NCI-H2227 (cell line): ENCODE measurements around the gene RAF1.
"Not testable (repeated sequence)": the region's sequence is repeated elsewhere in the genome, so short reads cannot be mapped to it uniquely, and the experiment has no call there.

ENCODE experiments used
- DNase-seq: peaks from one replicate; lab custom pipeline; 2025; ENCODE audit not compliant: unreplicated experiment; lab: John Stamatoyannopoulos, UW

Gene RAF1

DNA sequence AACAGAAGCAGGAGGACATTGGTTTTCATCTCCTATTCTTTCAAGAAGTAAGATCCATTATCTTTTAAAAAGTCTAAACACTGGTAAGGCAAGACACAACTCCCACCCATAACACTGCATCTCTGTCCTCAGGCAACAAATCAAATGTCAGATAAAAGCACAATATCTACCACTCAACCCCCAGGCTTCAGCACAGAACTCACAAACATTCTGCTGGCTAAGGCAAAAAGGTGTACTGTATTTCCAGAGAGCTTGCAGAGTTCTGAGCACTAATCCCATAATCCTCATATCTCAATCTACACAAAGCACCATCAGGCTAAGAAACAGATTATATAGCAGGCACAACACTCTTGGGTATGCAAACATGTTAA, 20.9 kb downstream of the RAF1 start:
- no peak for DNase-seq

DNA sequence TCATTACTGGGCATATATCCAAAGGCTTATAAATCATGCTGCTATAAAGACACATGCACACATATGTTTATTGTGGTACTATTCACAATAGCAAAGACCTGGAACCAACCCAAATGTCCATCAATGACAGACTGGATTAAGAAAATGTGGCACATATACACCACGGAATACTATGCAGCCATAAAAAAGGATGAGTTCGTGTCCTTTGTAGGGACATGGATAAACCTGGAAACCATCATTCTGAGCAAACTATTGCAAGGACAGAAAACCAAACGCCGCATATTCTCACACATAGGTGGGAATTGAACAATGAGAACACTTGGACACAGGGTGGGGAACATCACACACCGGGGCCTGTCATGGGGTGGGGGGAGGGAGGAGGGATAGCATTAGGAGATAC, 23.1 kb downstream of the RAF1 start:
- DNase-seq = not testable (repeated sequence)

DNA sequence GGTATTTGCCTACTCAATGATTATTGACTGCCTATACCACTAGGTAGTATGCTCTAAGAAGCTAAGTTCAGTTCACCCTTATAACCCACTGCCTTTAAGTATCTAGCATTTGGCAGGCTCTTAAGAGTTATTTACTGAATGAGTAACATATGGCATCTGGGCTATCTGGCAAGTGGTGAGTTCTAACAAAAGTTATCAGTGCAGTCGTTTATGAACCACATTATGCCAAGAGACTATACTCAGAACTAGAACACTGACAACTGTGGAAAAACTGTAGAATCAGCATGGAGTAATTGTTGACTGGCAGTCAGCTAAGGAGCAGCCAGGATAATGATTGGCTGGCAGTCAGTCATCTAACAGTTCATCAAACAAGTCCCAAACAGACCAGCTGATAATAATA, 25.8 kb downstream of the RAF1 start:
- DNase-seq = no peak

DNA sequence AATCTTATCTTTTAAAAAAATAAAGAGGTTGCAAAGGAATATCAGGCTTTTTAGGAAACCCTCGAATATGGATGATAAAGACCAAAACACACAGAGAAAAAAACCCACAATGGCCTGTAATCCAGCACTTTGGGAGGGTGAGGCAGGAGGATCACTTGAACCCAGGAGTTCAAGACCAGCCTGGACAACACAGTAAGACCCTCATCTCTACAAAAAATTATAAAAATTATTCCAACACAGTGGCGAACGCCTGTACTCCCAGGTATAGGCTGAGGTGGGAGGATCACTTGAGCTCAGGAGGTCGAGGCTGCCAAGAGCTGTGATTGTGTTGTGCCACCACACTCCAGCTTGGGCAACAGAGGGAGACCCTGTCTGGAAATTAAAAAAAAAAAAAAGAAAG, 30.8 kb downstream of the RAF1 start:
- no peak for DNase-seq

DNA sequence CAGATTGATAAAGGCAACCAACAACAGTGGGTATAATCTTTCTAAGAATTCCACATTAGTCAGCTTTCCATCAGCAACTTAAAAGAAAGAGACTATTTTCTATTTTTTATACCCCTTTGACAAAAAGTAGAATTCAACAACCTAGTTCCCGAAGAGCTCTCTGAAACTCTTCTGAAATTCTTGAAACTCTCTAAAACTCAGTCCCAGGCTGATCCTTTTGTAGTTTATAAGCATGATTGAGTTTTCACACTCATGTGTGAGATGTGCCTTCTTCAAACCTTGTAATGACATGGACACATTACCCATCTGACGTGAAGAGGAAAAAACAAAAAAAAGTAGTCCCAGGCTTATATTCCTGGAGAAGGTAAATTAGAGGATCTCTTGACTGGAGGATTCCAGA, 31.4 kb downstream of the RAF1 start:
- no peak for DNase-seq

DNA sequence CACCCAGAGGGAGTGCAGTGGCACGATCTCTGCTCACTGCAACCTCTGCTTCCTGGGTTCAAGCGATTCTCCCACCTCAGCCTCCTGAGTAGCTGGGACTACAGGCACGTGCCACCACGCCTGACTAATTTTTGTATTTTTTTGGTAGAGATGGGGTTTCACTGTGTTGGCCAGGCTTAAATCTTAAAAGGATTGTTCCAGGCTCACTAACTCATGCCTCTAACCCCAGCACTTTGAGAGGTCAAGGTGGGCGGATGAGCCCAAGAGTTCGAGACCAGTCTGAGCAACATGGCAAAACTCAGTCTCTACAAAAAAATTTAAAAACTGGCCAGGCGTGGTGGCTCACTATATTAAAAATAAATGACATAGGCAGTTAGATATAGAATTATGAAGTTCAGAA, 33.1 kb downstream of the RAF1 start:
- DNase-seq = not testable (repeated sequence)

DNA sequence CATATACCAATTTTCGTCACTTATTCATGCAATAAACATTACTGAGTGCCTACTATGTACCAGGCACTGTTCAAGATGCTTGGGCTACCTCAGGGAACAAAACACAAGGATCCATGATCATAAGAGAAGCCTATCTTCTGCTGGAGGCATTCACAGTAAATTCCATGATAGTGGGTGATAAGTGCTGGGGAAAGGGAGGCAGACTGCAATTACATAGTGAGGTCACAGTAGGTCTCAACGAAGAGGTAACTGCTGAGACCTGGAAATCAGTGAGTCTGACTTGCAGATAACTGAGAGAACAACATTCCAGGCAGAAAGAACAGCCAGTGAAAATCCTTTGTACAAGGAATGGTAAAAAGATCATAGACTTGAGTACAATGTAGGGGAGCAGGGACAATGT, 33.6 kb downstream of the RAF1 start:
- no peak for DNase-seq

DNA sequence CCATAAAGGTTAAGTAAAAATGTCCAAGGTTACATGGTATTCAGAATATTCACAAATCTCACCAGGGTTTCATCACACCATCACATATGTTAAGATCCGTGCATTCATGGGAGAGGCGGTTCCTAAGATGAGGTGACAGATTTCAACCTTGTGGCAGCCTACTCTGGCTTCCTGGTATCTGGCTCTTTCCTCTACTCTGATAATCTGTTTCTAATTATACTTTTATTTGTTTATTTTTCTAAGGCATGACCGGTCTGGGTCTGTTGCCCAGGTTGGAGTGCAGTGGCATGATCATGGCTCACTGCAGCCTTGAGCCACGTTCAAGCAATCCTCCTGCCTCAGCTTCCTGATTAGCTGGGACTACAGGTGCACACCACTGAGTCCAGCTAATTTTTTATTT, 34.4 kb downstream of the RAF1 start:
- DNase-seq = no peak

DNA sequence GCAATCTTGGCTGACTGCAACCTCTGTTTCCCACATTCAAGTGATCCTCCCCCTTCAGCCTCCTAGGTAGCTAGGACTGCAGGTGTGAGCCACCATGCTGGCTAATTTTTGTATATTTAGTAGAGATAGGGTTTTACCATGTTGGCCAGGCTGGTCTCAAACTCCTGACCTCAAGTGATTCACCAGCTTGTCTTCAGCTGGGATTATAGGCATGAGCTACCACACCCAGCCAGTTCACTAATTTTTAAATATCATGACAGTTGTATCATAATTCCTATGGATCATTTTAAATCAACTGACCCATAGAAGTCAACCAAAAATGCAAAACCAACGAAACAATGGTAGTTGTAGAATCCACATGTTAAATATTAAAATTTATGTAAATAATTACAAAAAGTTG, 35.1 kb downstream of the RAF1 start:
- DNase-seq = no peak

DNA sequence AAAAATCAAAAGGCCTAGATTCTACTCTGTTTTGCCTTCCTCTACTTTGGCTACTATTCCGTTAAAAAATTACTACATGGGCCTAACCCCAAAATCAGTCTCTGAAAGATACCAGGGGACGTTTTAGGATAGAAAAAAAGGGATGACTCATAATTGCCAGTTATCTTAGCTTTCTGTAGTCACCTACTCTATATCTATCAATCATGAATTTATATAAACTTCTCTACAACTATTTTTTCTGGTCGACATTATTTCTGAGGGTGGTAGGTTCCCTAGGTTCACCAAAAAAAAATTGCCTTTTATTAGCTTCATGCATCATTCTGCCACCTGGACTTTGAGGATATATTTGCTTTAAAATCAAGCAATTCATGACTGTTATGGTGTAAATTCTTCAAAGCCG, 36.5 kb downstream of the RAF1 start:
- no peak for DNase-seq

DNA sequence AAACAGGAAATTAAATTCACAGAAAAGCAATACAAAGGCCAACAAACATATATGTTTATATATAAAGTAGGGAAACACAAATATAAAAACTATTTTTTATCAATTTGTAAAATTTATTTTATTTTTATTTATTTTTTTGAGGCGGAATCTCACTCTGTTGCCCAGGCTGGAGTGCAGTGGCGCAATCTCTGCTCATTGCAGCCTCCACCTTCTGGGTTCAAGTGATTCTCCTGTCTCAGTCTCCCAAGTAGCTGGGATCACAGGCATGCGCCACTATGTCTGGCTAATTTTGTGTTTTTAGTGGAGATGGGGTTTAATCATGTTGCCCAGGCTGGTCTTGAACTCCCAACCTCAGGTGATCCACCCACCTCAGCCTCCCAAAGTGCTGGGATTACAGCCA, 39.0 kb downstream of the RAF1 start:
- not testable (repeated sequence) for DNase-seq

DNA sequence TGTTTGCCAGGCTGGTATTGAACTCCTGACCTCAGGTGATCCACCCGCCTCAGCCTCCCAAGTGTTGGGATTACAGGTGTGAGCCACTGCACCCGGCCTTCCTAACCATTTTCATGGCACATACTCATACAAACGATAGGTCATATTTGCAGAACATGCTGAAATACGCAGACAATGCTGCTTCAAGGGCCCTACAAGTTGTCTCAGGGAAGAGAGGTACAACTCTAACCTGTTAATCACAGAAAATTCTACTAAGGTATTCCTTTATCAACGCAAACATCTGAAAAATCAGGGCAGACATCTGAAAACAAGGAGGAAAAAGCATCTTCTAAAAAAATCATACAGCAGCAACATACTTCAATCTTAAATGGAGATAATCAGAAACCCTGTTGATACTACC, 39.9 kb downstream of the RAF1 start:
- DNase-seq = no peak

DNA sequence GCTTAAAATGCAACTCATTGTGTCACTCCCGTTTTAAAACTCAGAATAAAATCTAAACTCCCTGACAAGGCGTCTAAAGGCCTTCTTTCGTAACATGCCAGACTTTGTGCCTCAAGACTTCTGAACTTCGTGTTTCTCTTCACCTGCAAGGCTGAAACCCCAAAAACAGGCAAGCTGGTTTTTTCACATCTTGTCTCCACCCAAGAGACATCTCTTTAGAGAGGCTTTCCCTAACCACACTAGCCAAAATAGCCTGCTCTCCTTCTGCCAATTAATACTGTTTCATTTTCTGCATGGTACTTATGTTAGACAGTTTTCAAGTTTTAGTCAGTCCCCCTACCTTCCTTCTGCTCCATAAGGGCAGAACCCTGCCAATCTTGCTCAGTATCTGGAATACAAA, 41.6 kb downstream of the RAF1 start:
- DNase-seq = no peak

DNA sequence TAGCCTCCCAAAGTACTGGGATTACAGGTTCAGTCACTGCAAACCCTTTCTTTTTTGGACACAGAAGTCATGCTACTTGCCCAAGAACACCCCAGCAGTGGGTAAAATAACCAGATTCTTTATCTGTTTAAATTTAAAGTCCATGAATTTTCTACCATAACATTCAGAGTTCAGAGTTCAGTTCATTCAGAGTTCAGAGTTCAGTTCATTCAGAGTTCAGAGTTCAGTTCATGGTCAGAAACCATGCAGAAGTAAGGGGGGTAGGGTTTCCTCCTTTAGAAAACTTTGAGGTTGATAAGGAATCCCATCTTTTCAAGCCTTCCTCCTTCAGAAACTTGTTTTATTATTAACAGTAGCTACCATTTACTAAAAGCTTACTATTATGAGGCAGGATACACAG, 43.2 kb downstream of the RAF1 start:
- no peak for DNase-seq

DNA sequence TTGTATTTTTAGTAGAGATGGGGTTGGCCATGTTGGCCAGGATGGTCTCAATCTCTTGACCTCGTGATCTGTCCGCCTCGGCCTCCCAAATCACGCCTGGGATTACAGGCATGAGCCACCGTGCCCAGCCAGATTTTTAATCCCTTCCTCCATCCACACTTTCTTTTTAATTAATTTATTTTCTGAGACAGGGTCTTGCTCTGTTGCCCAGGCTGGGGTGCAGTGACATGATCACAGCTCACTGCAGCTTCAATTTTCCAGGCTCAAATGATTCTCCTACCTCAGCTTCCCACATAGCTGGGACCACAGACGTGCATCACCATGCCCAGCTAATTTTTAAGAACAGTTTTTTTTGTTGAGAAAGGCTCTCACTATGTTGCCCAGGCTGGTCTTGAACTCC, 43.6 kb downstream of the RAF1 start:
- no peak for DNase-seq

DNA sequence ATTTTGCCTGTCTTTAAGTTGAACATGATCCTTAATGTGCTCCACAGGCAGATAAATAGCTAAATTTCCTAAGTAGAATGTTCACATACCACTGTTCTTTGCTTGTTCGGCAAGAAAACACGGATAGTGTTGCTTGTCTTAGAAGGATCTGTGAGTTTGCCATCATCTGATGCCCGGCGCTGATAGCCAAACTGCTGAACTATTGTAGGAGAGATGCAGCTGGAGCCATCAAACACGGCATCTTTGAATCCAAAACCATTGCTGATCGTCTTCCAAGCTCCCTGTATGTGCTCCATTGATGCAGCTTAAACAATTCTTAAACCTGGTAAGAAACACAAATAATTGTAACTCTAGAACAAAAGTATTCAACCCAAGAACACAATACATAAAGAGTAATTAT, 45.5 kb downstream of the RAF1 start:
- DNase-seq = no peak

DNA sequence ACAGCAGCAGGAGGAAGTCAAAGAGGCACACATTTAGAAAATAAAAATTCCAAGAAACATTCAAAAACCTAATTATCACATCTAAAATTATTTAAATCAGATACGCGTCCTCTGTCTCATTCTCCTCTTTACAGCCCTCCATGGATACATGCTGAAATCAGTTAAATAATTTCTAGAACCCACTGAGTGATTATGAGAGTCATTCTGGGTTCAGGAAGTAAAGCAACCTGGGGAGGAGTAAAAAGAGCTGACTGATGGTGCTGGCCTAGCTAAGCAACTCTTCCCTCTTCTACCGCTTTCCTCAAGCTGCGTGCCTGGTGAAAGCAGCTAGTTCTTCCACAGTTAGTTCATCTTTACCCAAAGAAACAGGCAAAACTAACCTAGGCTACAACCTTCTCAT, 48.7 kb downstream of the RAF1 start:
- no peak for DNase-seq

DNA sequence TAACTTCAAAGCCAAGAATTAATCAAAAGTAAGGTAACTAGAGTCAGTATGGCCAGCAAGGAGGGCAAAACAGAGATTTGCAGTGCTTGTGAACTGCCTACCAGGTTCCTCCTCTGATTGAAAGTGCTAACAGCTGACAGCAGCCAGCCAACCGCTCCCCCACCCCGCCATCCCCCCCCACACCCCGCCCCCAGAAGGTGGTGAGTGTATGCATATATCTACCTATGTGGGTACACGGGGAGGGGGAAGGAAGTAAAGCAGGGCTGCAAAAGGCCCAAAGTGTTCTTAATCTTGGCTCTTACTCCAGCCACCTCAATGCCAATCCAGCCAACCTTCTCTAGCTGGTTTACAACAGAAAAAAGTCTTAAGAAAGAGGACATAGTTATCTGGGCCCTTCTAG, 50.7 kb downstream of the RAF1 start:
- no peak for DNase-seq

DNA sequence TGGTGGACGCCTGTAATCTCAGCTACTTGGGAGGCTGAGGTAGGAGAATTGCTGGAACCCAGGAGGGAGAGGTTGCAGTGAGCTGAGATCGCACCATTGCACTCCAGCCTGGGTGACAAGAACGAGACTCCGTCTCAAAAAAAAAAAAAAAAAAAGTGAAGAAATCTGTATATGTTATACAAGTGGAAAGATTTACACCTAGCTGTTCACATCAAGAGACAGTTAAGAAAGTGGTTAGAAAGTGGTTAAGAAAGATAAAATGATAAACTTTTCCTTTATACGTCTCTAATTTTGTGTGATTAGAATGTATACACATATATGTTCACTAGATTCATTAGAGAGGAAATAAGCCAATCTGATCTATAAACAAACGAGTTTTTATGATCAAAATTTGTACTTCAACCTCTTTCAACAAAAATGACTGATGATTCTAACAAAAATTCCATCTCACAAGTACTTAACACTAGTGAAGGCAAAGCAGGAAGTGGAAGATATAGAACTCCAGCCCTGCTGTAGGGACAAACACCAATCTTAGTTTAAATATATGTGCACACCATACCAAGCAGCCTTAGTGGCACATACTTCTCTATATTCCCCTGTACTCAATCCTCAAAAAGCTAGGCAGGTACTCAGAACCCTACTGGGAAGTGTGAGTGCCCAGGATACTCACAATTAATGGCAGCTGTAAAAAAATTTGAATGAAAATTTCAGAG, 51.2 kb downstream of the RAF1 start:
- DNase-seq = no peak

DNA sequence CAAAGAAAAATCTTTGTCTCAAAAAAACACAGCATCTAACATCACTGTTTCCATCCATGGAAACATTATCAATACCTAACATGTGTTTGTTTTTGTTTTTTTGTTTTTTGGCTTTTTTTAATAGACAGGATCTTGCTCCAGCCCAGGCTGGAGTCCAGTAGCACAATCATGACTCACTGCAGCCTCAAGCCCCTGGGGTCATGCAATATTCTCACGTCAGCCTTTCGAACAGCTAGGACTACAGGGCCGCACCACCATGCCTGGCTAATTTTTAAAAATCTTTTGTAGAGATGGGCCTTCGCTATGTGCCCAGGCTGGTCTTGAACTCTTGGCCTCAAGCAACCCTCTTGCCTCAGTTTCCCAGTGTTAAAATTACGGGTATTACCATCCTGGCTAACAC, 52.8 kb downstream of the RAF1 start:
- DNase-seq = no peak

DNA sequence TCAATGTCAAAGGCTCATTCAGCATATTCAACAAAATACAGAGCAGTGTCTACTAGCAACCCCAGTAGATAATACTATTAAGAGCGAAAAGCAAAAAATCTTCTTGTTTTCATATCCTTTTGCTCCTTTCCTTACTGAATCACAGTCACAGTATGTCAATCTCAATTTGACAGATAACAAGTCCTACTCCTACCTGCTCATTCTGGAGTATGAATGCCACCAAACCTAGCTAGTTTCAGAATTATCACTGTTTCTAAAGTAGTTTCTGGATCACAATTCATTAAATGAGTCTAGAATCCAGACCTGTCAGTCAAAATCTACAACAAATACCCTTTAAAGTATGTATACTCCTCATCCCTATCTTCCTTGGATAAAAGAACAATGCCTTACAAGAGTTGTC, 55.5 kb downstream of the RAF1 start:
- no peak for DNase-seq

DNA sequence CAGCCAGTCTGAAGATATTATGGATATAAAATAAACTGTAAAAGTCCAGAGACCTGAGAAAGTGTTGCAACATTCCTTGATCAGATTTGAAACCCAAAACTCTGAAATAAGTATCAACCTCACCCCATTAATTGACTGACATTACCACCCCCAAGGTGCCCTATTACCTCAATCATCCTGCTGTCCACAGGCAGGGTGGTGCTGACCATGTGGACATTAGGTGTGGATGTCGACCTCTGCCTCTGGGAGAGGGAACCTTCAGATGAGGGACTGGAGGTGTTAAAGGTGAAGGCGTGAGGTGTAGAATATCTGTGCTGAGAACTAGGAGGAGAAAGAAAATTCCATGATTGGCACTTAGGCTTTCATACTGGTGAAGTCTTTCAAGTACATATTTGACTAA, 59.9 kb downstream of the RAF1 start:
- DNase-seq = no peak

DNA sequence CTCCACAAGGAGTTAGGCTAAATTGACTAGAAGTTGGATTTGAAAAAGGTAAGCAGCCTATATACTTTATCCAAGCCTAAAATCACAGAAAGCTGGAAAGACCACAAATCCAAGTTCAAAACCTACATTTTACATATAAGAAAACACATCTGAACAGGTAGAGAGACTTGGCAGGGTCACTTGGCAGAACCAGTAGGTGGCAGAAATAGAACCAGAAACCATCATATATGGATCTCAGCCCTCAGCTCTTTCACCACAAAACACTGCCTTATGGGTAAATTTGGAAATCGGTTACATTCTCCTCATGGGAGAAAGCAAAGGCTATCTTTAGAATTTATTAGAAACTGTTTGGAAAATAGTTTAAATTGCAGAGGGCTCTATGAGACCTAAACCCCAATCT, 62.8 kb downstream of the RAF1 start:
- no peak for DNase-seq

DNA sequence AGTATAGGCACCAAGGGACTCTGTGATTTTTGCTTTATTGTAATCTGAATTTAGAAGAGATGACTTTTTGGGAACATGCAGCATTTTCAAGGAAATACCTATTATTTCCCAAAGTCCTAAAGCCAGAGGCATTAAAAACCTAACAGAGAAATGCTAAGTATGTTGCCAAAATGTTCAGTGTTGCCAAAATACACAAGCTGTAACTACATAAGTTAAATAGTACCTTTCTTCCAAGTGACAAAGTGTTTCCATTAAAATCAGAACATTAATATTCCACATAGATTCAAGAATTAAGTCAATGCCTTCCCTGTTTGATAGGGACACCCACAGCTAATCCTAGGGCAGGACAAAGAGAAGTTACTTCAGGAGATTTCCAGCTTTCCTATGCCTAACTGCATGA, 65.0 kb downstream of the RAF1 start:
- DNase-seq = no peak
